Karpas-422 (cell line): ENCODE results near the gene TBC1D10A. TPM values are rescaled to one million over a fixed set of nuclear protein-coding genes. Genes with fewer than 3 reads are reported as not detected.

Experiments
- DNase-seq: peaks from one replicate; pipeline ENCODE4 v3.0.0-alpha.2; 2015
- H2AFZ ChIP-seq: fragments of 200-600 bp; sonication (generic); 2 replicates; pipeline ENCODE4 v1.6.1; 2014; ENCODE audit warnings: antibody characterized with exemption, low read length, mixed read lengths
- H3K27ac ChIP-seq: fragments of 200-600 bp; sonication (generic); 2 replicates; pipeline ENCODE4 v1.5.1; 2014; ENCODE audit warnings: mild to moderate bottlenecking, low read length, moderate library complexity
- H3K27me3 ChIP-seq: fragments of 200-600 bp; sonication (generic); 2 replicates; pipeline ENCODE4 v1.6.1; 2014; ENCODE audit warnings: low read length, mixed read lengths
- H3K36me3 ChIP-seq: fragments of 200-600 bp; sonication (generic); 2 replicates; pipeline ENCODE4 v1.6.1; 2014; ENCODE audit warnings: low read length, mixed read lengths; ENCODE audit not compliant: insufficient read depth
- H3K4me1 ChIP-seq: fragments of 200-600 bp; sonication (generic); 2 replicates; pipeline ENCODE4 v1.6.1; 2014; ENCODE audit warnings: mild to moderate bottlenecking, low read length, mixed read lengths
- H3K4me2 ChIP-seq: fragments of 200-600 bp; sonication (generic); 2 replicates; pipeline ENCODE4 v1.6.1; 2014; ENCODE audit warnings: low read length, low read depth, mild to moderate bottlenecking; ENCODE audit not compliant: poor library complexity, severe bottlenecking
- H3K4me3 ChIP-seq: fragments of 200-600 bp; sonication (generic); 2 replicates; pipeline ENCODE4 v1.5.1; 2014; ENCODE audit warnings: mild to moderate bottlenecking, antibody characterized with exemption, low read length, mixed read lengths
- H3K79me2 ChIP-seq: fragments of 200-600 bp; sonication (generic); 2 replicates; pipeline ENCODE4 v1.6.1; 2014; ENCODE audit warnings: mild to moderate bottlenecking, low read length, mixed read lengths
- H3K9ac ChIP-seq: fragments of 200-600 bp; sonication (generic); 2 replicates; pipeline ENCODE4 v1.6.0; 2014; ENCODE audit warnings: low read length
- H3K9me2 ChIP-seq: fragments of 200-600 bp; sonication (generic), shearing (Covaris generic); replicated peaks from 2 replicates; pipeline ENCODE4 v1.6.0; 2014; ENCODE audit warnings: mild to moderate bottlenecking, low read length, moderate library complexity; ENCODE audit not compliant: insufficient read depth
- H3K9me3 ChIP-seq: fragments of 300-700, 200-600 bp; sonication (generic); 2 replicates; pipeline ENCODE4 v1.6.1; 2014; ENCODE audit warnings: low read length, mixed read lengths
- H4K20me1 ChIP-seq: fragments of 200-600 bp; sonication (generic); 2 replicates; pipeline ENCODE4 v1.6.1; 2014; ENCODE audit warnings: mild to moderate bottlenecking, antibody characterized with exemption, low read length, low read depth; ENCODE audit not compliant: insufficient read depth
- total RNA-seq: library from RNA; depleted of rRNA; stranded (reverse); fragments of >200 nt; shearing (Covaris generic); gene quantifications from 2 replicates; pipeline ENCODE4 v1.2.3, GENCODE V29; 2014; ENCODE audit warnings: low replicate concordance

TBC1D10A gene
- total RNA-seq, 1 experiment from 2014 or later = 7.6 TPM

DNA sequence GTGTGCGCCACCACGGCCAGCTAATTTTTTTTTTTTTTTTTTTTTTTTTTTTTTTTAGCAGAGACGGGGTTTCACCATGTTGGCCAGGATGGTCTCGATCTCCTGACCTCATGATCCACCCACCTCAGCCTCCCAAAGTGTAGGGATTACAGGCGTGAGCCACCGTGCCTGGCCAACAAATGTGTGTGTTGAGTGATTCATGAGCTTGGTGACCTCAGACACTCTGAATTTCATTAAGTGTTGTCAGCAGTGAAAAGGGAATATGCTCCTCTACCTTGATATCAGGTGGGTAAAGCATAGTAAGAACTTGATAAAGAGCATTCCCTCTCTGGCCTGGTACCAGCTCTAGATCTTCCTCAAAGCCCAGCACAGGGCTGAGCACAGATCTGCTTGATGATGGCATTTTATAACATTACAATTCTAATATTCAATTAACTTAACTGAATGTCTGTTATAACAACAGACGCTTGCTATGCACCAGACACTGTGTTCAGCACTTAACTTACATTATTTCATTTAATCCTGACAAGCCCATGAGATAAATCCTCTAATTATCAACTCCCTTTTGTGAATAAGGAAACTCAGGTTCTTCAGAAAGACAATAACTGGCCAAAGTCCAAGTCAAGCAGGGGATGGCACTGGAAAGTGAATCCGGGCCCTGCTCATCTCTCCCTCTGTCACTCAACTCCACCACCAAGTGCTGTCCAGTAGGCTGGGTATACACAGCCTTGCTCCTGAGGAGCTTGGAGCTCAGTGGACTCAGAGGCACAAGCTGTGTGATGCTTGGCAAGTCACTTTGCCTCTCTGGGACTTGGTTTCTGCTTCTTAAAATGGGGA, 13.0 kb downstream of the TBC1D10A start:
- Histone ChIP-seq H3K4me1 (peaks cover 28% of the 10 kb centered on the region), H3K9me2 (no peaks in the 10 kb centered on the region), H3K4me2 (no peak overlapping the region), H2AFZ (no peak overlapping the region), H3K36me3 (no peaks in the 10 kb centered on the region), H3K27me3 (no peaks in the 10 kb centered on the region), H3K4me3 (no peak overlapping the region), H3K9ac (no peak overlapping the region), H3K27ac (no peak overlapping the region), H3K9me3 (no peaks in the 10 kb centered on the region), H4K20me1 (peaks cover 28% of the 10 kb centered on the region), H3K79me2 (peaks cover 25% of the 10 kb centered on the region)
- no peak for DNase-seq

DNA sequence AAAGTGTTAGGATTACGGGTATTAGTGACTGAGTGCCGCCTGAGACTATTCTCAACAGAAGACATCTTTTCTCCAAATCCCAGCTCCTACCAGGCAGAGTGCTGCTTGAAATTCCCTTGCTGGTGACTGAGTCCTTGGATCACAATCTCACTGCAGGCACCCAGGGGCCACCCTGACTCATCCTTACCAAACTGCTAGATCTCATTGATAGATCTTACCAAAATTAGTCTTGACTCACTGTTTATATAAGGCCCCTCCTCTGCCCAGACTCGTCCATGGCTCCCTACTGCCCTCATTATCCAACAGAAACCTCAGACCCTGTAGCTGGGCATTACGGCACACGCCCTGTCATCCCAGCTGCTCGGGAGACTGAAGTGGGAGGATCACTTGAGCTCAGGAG, 14.7 kb downstream of the TBC1D10A start:
- H3K27ac ChIP-seq = no peak overlapping the region

DNA sequence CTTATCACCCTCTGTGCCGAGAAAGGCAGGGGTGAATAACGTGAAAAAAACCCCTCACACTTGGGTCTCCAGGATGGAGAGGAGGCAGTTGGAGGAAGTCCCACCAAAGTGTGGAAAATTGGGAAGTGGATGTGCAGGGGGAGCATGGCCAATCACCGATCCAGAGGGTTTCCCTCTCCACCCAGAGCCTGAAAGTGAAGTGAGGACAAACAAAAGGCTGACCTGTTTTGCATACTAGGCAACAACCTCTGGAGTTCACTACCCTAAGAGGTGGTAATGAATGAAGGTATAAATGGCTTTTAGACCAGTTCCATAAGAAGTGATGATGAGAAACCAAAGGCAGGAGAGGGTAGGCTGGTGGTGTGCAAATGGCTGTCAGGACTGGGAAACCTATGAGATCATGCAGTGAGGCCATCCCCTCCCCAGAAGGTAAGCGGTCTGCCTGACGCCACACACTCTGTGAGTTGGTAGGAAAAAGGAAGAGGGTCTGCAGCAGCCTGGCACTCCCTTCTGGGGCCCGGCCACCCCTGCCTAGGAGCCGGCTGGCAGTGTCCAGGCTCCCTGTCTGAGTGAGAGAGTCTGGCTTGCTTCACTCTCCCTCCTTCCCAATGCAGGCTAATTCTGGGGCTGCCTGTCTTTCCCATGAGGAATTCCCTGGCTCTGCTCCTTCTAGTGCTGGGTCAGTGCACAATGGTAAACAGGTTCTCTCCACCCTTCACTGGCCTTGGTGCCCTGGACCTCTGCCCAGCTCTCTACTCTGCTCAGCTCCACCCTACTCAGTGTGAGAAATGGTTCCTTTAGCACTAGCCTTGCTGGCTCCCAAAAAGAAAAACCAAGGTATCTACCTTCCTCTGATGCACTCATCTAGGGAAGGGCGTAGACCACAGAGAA, 15.6 kb downstream of the TBC1D10A start:
- DNase-seq = no peak
- H3K79me2 ChIP-seq = peaks cover 35% of the 10 kb centered on the region
- H3K27me3 ChIP-seq = no peaks in the 10 kb centered on the region
- no peak overlapping the region for H2AFZ ChIP-seq
- no peak overlapping the region for H3K27ac ChIP-seq
- no peaks in the 10 kb centered on the region for H3K9me3 ChIP-seq
- peaks cover 28% of the 10 kb centered on the region for H4K20me1 ChIP-seq
- H3K4me1 ChIP-seq = peaks cover 48% of the 10 kb centered on the region
- H3K4me3 ChIP-seq = no peak overlapping the region
- no peaks in the 10 kb centered on the region for H3K9me2 ChIP-seq
- H3K9ac ChIP-seq = no peak overlapping the region
- H3K36me3 ChIP-seq = no peaks in the 10 kb centered on the region
- H3K4me2 ChIP-seq = no peak overlapping the region

More for the DNA sequence above, 14.7 kb downstream of the TBC1D10A start:
- Histone ChIP-seq H3K9ac (no peak overlapping the region), H3K4me3 (no peak overlapping the region), H3K36me3 (no peaks in the 10 kb centered on the region), H4K20me1 (peaks cover 28% of the 10 kb centered on the region), H3K4me2 (no peak overlapping the region), H3K27me3 (no peaks in the 10 kb centered on the region), H3K79me2 (peaks cover 32% of the 10 kb centered on the region), H2AFZ (no peak overlapping the region), H3K4me1 (peaks cover 38% of the 10 kb centered on the region), H3K9me3 (no peaks in the 10 kb centered on the region), H3K9me2 (no peaks in the 10 kb centered on the region)
- DNase-seq = no peak

DNA sequence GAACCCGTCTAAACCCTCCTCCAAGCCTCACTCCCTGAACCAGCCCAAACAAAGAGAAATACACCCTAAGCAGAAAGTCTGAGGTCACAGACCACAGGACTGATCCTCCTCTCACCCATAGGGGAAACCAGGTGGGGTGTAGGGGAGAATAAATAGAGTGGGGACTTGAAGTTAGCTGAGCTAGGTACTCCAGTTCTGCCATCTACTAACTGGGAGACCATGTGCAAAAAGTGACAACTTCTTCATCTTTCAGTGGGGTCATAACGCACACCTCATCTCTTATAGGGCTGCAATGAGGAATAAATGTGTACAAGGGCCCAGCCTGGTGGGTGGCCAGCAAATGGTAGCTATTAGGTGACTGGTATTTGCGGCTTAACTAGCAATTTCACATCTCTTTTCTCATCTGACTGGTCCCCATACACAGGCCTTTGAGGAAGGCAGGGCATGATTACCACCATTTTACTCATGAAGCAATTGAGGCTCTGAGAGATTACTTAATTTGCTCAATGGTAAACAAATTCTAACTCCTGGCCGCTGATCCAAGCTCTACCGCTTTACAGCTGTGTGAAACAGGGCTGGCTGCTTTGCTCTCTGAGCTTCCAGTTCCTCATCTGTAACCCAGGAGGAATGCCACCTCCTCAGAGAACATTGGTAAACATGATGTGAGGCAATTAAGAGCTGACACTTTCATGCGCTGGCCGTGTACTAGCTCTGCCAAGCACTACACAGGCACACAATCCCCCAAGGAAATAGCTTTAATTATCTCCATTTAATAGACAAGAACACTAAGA, 16.6 kb downstream of the TBC1D10A start:
- H3K9ac ChIP-seq = no peak overlapping the region
- H3K27ac ChIP-seq = no peak overlapping the region
- H3K4me2 ChIP-seq = no peak overlapping the region
- no peaks in the 10 kb centered on the region for H3K9me3 ChIP-seq
- H3K79me2 ChIP-seq = peaks cover 35% of the 10 kb centered on the region; the same call in 1 of the 2 replicates
- H3K27me3 ChIP-seq = no peaks in the 10 kb centered on the region
- H2AFZ ChIP-seq = no peak overlapping the region
- H3K4me3 ChIP-seq = no peak overlapping the region
- H3K4me1 ChIP-seq = peaks cover 57% of the 10 kb centered on the region
- H3K36me3 ChIP-seq = no peaks in the 10 kb centered on the region
- peaks cover 28% of the 10 kb centered on the region for H4K20me1 ChIP-seq
- no peaks in the 10 kb centered on the region for H3K9me2 ChIP-seq
- DNase-seq = no peak

DNA sequence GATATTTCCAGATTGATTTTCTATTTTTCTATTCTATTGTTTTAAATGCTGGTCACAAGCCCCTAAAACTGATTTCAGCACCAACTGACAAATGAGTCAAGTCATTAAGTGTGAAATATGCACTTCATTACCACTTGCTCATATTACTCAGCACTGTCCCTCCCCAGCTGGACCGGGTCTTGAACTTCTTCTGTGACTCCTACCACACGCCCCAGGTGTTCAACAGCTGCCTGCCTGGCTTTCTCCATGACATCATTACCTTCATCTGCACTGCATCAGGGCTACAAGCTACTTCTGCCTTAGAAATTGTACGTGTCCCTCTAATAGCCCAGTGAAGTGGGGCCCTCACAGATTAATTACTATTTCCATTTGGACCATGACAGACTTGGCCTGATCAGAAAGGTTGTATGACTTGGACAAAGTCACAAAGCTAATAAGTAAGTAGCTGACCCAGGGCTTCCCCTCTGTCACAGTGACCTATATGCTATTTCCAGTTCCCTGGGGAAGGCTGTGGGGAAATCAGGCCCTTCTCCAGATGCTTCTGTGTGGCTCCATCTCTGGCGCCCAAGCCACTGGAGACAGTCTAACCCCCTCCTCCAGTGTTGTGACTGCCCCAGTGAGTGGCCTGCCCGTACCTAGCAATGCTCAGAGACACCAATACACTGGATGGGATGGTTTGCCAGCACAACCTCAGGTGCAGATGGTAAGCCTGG, 18.1 kb downstream of the TBC1D10A start:
- H3K4me2 ChIP-seq = no peak overlapping the region
- H3K4me1 ChIP-seq = peaks cover 72% of the 10 kb centered on the region
- no peaks in the 10 kb centered on the region for H3K36me3 ChIP-seq
- peaks cover 21% of the 10 kb centered on the region; the same call in 1 of the 2 replicates for H4K20me1 ChIP-seq
- peak; percentile 61 for DNase-seq
- H3K4me3 ChIP-seq = no peak overlapping the region
- no peak overlapping the region for H2AFZ ChIP-seq
- peaks cover 38% of the 10 kb centered on the region; the same call in 1 of the 2 replicates for H3K79me2 ChIP-seq
- H3K27me3 ChIP-seq = no peaks in the 10 kb centered on the region
- peak overlapping the region; percentile 9; the same call in 1 of the 2 replicates for H3K9ac ChIP-seq
- H3K27ac ChIP-seq = peak overlapping the region; percentile 6; the same call in 1 of the 2 replicates
- H3K9me2 ChIP-seq = no peaks in the 10 kb centered on the region
- H3K9me3 ChIP-seq = no peaks in the 10 kb centered on the region

DNA sequence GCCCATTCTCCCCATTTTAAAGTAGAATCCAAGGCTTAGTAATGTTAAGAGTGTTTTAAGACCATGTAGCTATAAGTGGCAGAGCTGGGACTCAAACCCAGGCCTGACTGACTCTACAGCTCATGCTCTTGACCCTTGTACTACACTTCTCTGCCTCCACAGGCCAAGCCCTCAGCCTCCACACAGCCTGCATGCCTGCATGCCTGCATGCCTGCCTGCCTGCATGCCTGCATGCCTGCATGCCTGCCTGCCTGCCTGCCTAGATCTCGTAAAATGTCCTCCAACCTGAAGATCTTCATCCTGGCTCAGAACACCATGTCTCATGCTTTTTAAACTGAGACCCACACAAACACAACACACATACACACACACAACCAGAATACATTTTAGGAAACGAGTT, 18.6 kb downstream of the TBC1D10A start:
- Histone ChIP-seq H3K9me3 (no peaks in the 10 kb centered on the region), H3K4me1 (peaks cover 78% of the 10 kb centered on the region), H3K9ac (peak overlapping the region; percentile 9; the same call in 1 of the 2 replicates), H3K9me2 (no peaks in the 10 kb centered on the region), H3K4me3 (no peak overlapping the region), H4K20me1 (peaks cover 21% of the 10 kb centered on the region; the same call in 1 of the 2 replicates), H3K36me3 (no peaks in the 10 kb centered on the region), H3K4me2 (no peak overlapping the region), H2AFZ (no peak overlapping the region), H3K27me3 (no peaks in the 10 kb centered on the region), H3K27ac (peak overlapping the region; percentile 6; the same call in 1 of the 2 replicates), H3K79me2 (peaks cover 38% of the 10 kb centered on the region; the same call in 1 of the 2 replicates)
- no peak for DNase-seq

DNA sequence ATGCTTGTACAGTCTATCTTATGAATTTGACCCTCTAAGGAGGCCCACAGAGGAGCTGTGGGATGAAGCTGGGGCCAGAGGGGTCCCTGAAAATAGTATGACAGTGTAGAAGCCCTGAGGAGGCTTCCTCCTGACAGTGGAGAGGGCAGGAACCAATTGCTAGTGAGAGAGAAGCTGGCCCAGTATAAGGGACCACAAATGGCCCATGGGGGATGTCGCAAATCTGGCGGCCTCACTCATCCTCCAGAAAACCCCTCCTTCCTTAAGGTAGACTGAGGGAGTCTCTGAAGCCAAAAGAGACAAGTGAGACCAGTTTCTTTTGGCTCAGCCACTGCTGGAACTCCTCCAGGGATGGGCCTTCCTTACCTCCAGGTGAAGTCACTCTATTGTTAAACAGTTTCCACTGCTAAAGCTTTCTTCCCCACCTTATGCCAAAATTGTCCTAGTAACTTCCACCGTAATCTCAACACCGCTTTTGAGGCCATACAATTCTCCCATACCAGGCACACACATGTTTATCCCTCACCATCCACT, 19.6 kb downstream of the TBC1D10A start:
- Histone ChIP-seq H3K4me2 (no peak overlapping the region), H3K9me3 (no peaks in the 10 kb centered on the region), H2AFZ (no peak overlapping the region)

More for the DNA sequence above, 19.6 kb downstream of the TBC1D10A start:
- no peaks in the 10 kb centered on the region for H3K9me2 ChIP-seq
- no peaks in the 10 kb centered on the region for H3K27me3 ChIP-seq
- no peak for DNase-seq
- no peaks in the 10 kb centered on the region for H3K36me3 ChIP-seq
- H3K9ac ChIP-seq = no peak overlapping the region
- H3K27ac ChIP-seq = peak overlapping the region; percentile 38
- peaks cover 13% of the 10 kb centered on the region; the same call in 1 of the 2 replicates for H4K20me1 ChIP-seq
- H3K4me1 ChIP-seq = peaks cover 88% of the 10 kb centered on the region
- H3K4me3 ChIP-seq = no peak overlapping the region
- H3K79me2 ChIP-seq = peaks cover 35% of the 10 kb centered on the region; the same call in 1 of the 2 replicates
